ACC112 (cell line): ENCODE data around the gene SPON1.
"Not testable (repeated sequence)": the region's sequence is repeated elsewhere in the genome, so short reads cannot be mapped to it uniquely, and the experiment has no call there.

ENCODE experiments used
- H2AFZ ChIP-seq: fragments of 200-600 bp; sonication (generic); one replicate; pipeline ENCODE4 v1.6.0; 2017; ENCODE audit warnings: antibody characterized with exemption, low read length; ENCODE audit not compliant: unreplicated experiment
- H3K27ac ChIP-seq: fragments of 200-600 bp; sonication (generic); 2 replicates; pipeline ENCODE4 v1.5.1; 2014; ENCODE audit warnings: low read depth, mild to moderate bottlenecking, antibody characterized with exemption, low read length, moderate library complexity
- H3K27me3 ChIP-seq: fragments of 200-600 bp; sonication (generic); 2 replicates; pipeline ENCODE4 v1.6.1; 2014; ENCODE audit warnings: mild to moderate bottlenecking, antibody characterized with exemption, low read length, moderate library complexity, mixed read lengths; ENCODE audit not compliant: insufficient read depth
- H3K36me3 ChIP-seq: fragments of 200-600 bp; sonication (generic); 2 replicates; pipeline ENCODE4 v1.6.1; 2016; ENCODE audit warnings: mild to moderate bottlenecking, antibody characterized with exemption, low read length, moderate library complexity, mixed read lengths; ENCODE audit not compliant: insufficient read depth
- H3K4me1 ChIP-seq: fragments of 200-600 bp; sonication (generic); one replicate; pipeline ENCODE4 v1.6.1; 2016; ENCODE audit warnings: low read length, mixed read lengths; ENCODE audit not compliant: insufficient read depth, unreplicated experiment, control insufficient read depth
- H3K4me3 ChIP-seq: fragments of 200-600 bp; sonication (generic); 2 replicates; pipeline ENCODE4 v1.5.1; 2014; ENCODE audit warnings: mild to moderate bottlenecking, low read depth, low read length
- H3K79me2 ChIP-seq: fragments of 200-600 bp; sonication (generic); one replicate; pipeline ENCODE4 v1.6.0; 2016; ENCODE audit warnings: low read length; ENCODE audit not compliant: control insufficient read depth, unreplicated experiment, insufficient read depth

Gene SPON1

GRCh38 chr11:13983081-13983751 is 20.7 kb downstream of the SPON1 start:
- no peak overlapping the region for H2AFZ ChIP-seq
- no peaks in the 10 kb centered on the region for H3K79me2 ChIP-seq
- no peaks in the 10 kb centered on the region for H3K4me1 ChIP-seq
- no peak overlapping the region for H3K27ac ChIP-seq
- no peaks in the 10 kb centered on the region for H3K27me3 ChIP-seq
- no peak overlapping the region for H3K4me3 ChIP-seq
- H3K36me3 ChIP-seq: no peaks in the 10 kb centered on the region

- Histone ChIP-seq H3K27me3 (no peaks in the 10 kb centered on the region), H3K79me2 (no peaks in the 10 kb centered on the region), H3K4me1 (no peaks in the 10 kb centered on the region), H3K36me3 (no peaks in the 10 kb centered on the region), H2AFZ (no peak overlapping the region), H3K4me3 (no peak overlapping the region), H3K27ac (no peak overlapping the region)
Observed at GRCh38 chr11:13984616-13985450, 22.3 kb downstream of the SPON1 start.

- H2AFZ ChIP-seq, H3K27ac ChIP-seq, H3K27me3 ChIP-seq, H3K4me3 ChIP-seq, H3K79me2 ChIP-seq, H3K4me1 ChIP-seq, H3K36me3 ChIP-seq: not testable (repeated sequence)
Observed at GRCh38 chr11:13986695-13987094, 24.2 kb downstream of the SPON1 start.

GRCh38 chr11:13992158-13992856 is 29.8 kb downstream of the SPON1 start:
- not testable (repeated sequence) for H3K27me3 ChIP-seq, H3K36me3 ChIP-seq, H3K79me2 ChIP-seq, H3K4me1 ChIP-seq, H3K27ac ChIP-seq, H3K4me3 ChIP-seq, H2AFZ ChIP-seq

- Histone ChIP-seq H2AFZ (no peak overlapping the region), H3K27ac (no peak overlapping the region)
Observed at GRCh38 chr11:13993096-13993765, 30.7 kb downstream of the SPON1 start.

GRCh38 chr11:13997881-13998280 is 35.4 kb downstream of the SPON1 start:
- no peak overlapping the region for H3K4me3 ChIP-seq
- H3K27me3 ChIP-seq: no peaks in the 10 kb centered on the region
- H2AFZ ChIP-seq: no peak overlapping the region
- no peaks in the 10 kb centered on the region for H3K79me2 ChIP-seq
- no peaks in the 10 kb centered on the region for H3K4me1 ChIP-seq
- H3K27ac ChIP-seq: no peak overlapping the region
- H3K36me3 ChIP-seq: no peaks in the 10 kb centered on the region

More at GRCh38 chr11:13993096-13993765, 30.7 kb downstream of the SPON1 start:
- Histone ChIP-seq H3K4me3 (no peak overlapping the region), H3K27me3 (no peaks in the 10 kb centered on the region), H3K4me1 (no peaks in the 10 kb centered on the region), H3K79me2 (no peaks in the 10 kb centered on the region), H3K36me3 (no peaks in the 10 kb centered on the region)

GRCh38 chr11:13999704-14000103 is 37.2 kb downstream of the SPON1 start:
- Histone ChIP-seq H3K36me3 (no peaks in the 10 kb centered on the region), H3K27ac (no peak overlapping the region), H3K4me1 (no peaks in the 10 kb centered on the region), H2AFZ (no peak overlapping the region), H3K79me2 (no peaks in the 10 kb centered on the region), H3K4me3 (no peak overlapping the region), H3K27me3 (peaks cover 7% of the 10 kb centered on the region; the same call in 1 of the 2 replicates)

- no peaks in the 10 kb centered on the region for H3K4me1 ChIP-seq
- H2AFZ ChIP-seq: no peak overlapping the region
- no peak overlapping the region for H3K4me3 ChIP-seq
- no peaks in the 10 kb centered on the region for H3K36me3 ChIP-seq
- no peaks in the 10 kb centered on the region for H3K79me2 ChIP-seq
- peaks cover 7% of the 10 kb centered on the region; the same call in 1 of the 2 replicates for H3K27me3 ChIP-seq
- H3K27ac ChIP-seq: no peak overlapping the region
Observed at GRCh38 chr11:14001597-14001996, 39.1 kb downstream of the SPON1 start.

GRCh38 chr11:14007566-14007965 is 45.0 kb downstream of the SPON1 start:
- peaks cover 7% of the 10 kb centered on the region; the same call in 1 of the 2 replicates for H3K27me3 ChIP-seq
- H3K79me2 ChIP-seq: no peaks in the 10 kb centered on the region
- H3K4me1 ChIP-seq: no peaks in the 10 kb centered on the region

GRCh38 chr11:14010665-14011064 is 48.1 kb downstream of the SPON1 start:
- H3K4me3 ChIP-seq: no peak overlapping the region

More at GRCh38 chr11:14007566-14007965, 45.0 kb downstream of the SPON1 start:
- no peaks in the 10 kb centered on the region for H3K36me3 ChIP-seq
- H3K27ac ChIP-seq: no peak overlapping the region
- H2AFZ ChIP-seq: no peak overlapping the region
- no peak overlapping the region for H3K4me3 ChIP-seq

More at GRCh38 chr11:14010665-14011064, 48.1 kb downstream of the SPON1 start:
- H3K27ac ChIP-seq: no peak overlapping the region
- no peaks in the 10 kb centered on the region for H3K36me3 ChIP-seq
- H3K4me1 ChIP-seq: peaks cover 9% of the 10 kb centered on the region
- H3K27me3 ChIP-seq: no peaks in the 10 kb centered on the region
- H2AFZ ChIP-seq: no peak overlapping the region
- no peaks in the 10 kb centered on the region for H3K79me2 ChIP-seq
